T47D (cell line): Measurements from ENCODE around the gene TSPEAR.
A peak's percentile ranks its signal among the peaks of the same experiment; 100 is the strongest.
"Not testable (repeated sequence)": the region's sequence is repeated elsewhere in the genome, so short reads cannot be mapped to it uniquely, and the experiment has no call there.

Source experiments
- DNase-seq, 2 experiments: peaks; one replicate each; pipeline versions ENCODE4 v3.0.0 to v3.0.0-alpha.2; 2011 to 2012; ENCODE audit warnings: low read depth in 1 of 2, low spot score in 1 of 2
- JUND ChIP-seq: IDR thresholded peaks from 2 replicates; pipeline ENCODE4 v1.6.1; 2012; ENCODE audit warnings: low read depth
- in situ Hi-C: cut with HindIII; loops from 2 replicates; pipeline ENCODE4 v1.10.0; 2016; ENCODE audit warnings: low sequenced_read_pairs, low pct_unique_long_range_greater_than_20kb

TSPEAR gene

GRCh38 chr21:44653656-44654575 lies 57.5 kb downstream of the TSPEAR start:
- no peak for TF ChIP-seq JUND
- no peak for DNase-seq
- in situ Hi-C loops: no loop called here

- no peak for TF ChIP-seq JUND
- in situ Hi-C loops: no loop called here
- no peak for DNase-seq
Measured at GRCh38 chr21:44653123-44653522, 58.2 kb downstream of the TSPEAR start.

- DNase-seq: no peak
- no peak for TF ChIP-seq JUND
- in situ Hi-C loops: no loop called here
Measured at GRCh38 chr21:44650973-44651675, 60.2 kb downstream of the TSPEAR start.

- DNase-seq: no peak
- in situ Hi-C loops: no loop called here
- no peak for TF ChIP-seq JUND
Measured at GRCh38 chr21:44650265-44650972, 61.0 kb downstream of the TSPEAR start.

- in situ Hi-C loops: no loop called here
- DNase-seq: no peak
- no peak for TF ChIP-seq JUND
Measured at GRCh38 chr21:44649521-44650100, 61.8 kb downstream of the TSPEAR start.

- in situ Hi-C loops: no loop called here
- no peak for DNase-seq
- no peak for TF ChIP-seq JUND
Measured at GRCh38 chr21:44648557-44649311, 62.6 kb downstream of the TSPEAR start.

- TF ChIP-seq JUND: no peak
- in situ Hi-C loops: no loop called here
- peak in 1 of 2 experiments; percentile 32 for DNase-seq
Measured at GRCh38 chr21:44647222-44647552, 64.2 kb downstream of the TSPEAR start.

- DNase-seq, in situ Hi-C loops: not testable (repeated sequence)
Measured at GRCh38 chr21:44646366-44647221, 64.8 kb downstream of the TSPEAR start, which contains the start of gene KRTAP10-11. Gene KRTAP10-11, plus strand, starts transcription at chr21:44646414. Its CDS starts 45 bp downstream, at chr21:44646459.

- in situ Hi-C loops: no loop called here
- TF ChIP-seq JUND: no peak
Measured at GRCh38 chr21:44644878-44645277, 66.5 kb downstream of the TSPEAR start.

GRCh38 chr21:44643741-44644310 lies 67.5 kb downstream of the TSPEAR start:
- in situ Hi-C loops: no loop called here
- no peak for TF ChIP-seq JUND
- no peak for DNase-seq

More at GRCh38 chr21:44644878-44645277, 66.5 kb downstream of the TSPEAR start:
- DNase-seq: no peak

- TF ChIP-seq JUND: no peak
- no peak for DNase-seq
- in situ Hi-C loops: no loop called here
Measured at GRCh38 chr21:44640761-44641160, 70.6 kb downstream of the TSPEAR start.
